SK-N-MC (cell line): ENCODE measurements around the gene POP4.
"Not testable (repeated sequence)": the region's sequence is repeated elsewhere in the genome, so short reads cannot be mapped to it uniquely, and the experiment has no call there.

Source experiments
- DNase-seq: peaks from one replicate; pipeline ENCODE4 v3.0.0-alpha.2; 2011; ENCODE audit warnings: low read depth, low spot score
- H3K27ac ChIP-seq: fragments of 200-600 bp; sonication (generic); 2 replicates; pipeline ENCODE4 v1.5.1; 2016; ENCODE audit warnings: mixed run types
- H3K36me3 ChIP-seq: fragments of 200-600 bp; sonication (generic); 2 replicates; pipeline ENCODE4 v1.6.1; 2017; ENCODE audit warnings: antibody characterized with exemption, low read length, mixed read lengths; ENCODE audit not compliant: insufficient read depth
- H3K4me3 ChIP-seq: fragments of 200-600 bp; sonication (generic); 2 replicates; pipeline ENCODE4 v1.5.1; 2016
- H3K9ac ChIP-seq: fragments of 200-600 bp; sonication (generic); 2 replicates; pipeline ENCODE4 v1.8.0; 2017; ENCODE audit warnings: mixed run types, mixed read lengths; ENCODE audit not compliant: insufficient read length
- H3K9me3 ChIP-seq: fragments of 200-600 bp; sonication (generic); 2 replicates; pipeline ENCODE4 v1.6.1; 2017; ENCODE audit warnings: low read depth, mild to moderate bottlenecking, antibody characterized with exemption, low read length, moderate library complexity, mixed read lengths
- EZH2 ChIP-seq: fragments of 200-600 bp; sonication (generic); IDR thresholded peaks from one replicate; pipeline ENCODE4 v1.6.1; 2017; ENCODE audit warnings: antibody characterized with exemption
- FOXP2 ChIP-seq: optimal IDR thresholded peaks from 2 replicates; pipeline ENCODE3; 2011; ENCODE audit warnings: mild to moderate bottlenecking, moderate library complexity; ENCODE audit not compliant: insufficient read depth; ENCODE audit errors: extremely low read length, control extremely low read depth
- POLR2AphosphoS5 ChIP-seq: IDR thresholded peaks from 2 replicates; pipeline ENCODE4 v1.6.1; 2012; ENCODE audit warnings: mild to moderate bottlenecking, low read depth, low read length, borderline replicate concordance

POP4 gene

GRCh38 chr19:29605653-29606419 is at the start of gene POP4:
POP4 (plus strand) TSS chr19:29606283; CDS start chr19:29606319, 36 bp downstream.
- 0 out of 2 replicates have a peak within 1 kb of the TSS, but pooled peaks have one; percentile 7 for H3K27ac ChIP-seq
- H3K36me3 ChIP-seq = peaks cover 12% of the 10 kb centered on the region; the same call in 1 of the 2 replicates
- DNase-seq = peak; percentile 76
- no peaks in the 10 kb centered on the region for H3K9me3 ChIP-seq
- peak; percentile 99 for TF ChIP-seq POLR2AphosphoS5
- TF ChIP-seq FOXP2 = peak; percentile 89
- no peak for TF ChIP-seq EZH2
- peak within 1 kb of the TSS; percentile 86 for H3K4me3 ChIP-seq
- peak within 1 kb of the TSS; percentile 85 for H3K9ac ChIP-seq

GRCh38 chr19:29559110-29559509 is 47.0 kb upstream of the POP4 start:
- not testable (repeated sequence) for H3K27ac ChIP-seq, H3K9me3 ChIP-seq, DNase-seq

GRCh38 chr19:29559743-29560142 is 46.3 kb upstream of the POP4 start:
- Histone ChIP-seq H3K9me3 (no peaks in the 10 kb centered on the region), H3K9ac (no peak overlapping the region), H3K27ac (no peak overlapping the region), H3K36me3 (no peaks in the 10 kb centered on the region), H3K4me3 (no peak overlapping the region)
- no peak for DNase-seq
- TF ChIP-seq FOXP2 (no peak), EZH2 (no peak), POLR2AphosphoS5 (no peak)

More at GRCh38 chr19:29559110-29559509, 47.0 kb upstream of the POP4 start:
- not testable (repeated sequence) for H3K9ac ChIP-seq, H3K36me3 ChIP-seq, H3K4me3 ChIP-seq

GRCh38 chr19:29560313-29561075 is 45.6 kb upstream of the POP4 start:
- Histone ChIP-seq H3K9ac (no peak overlapping the region), H3K27ac (no peak overlapping the region), H3K9me3 (no peaks in the 10 kb centered on the region), H3K36me3 (no peaks in the 10 kb centered on the region), H3K4me3 (no peak overlapping the region)
- no peak for DNase-seq
- TF ChIP-seq EZH2 = no peak
- no peak for TF ChIP-seq FOXP2
- no peak for TF ChIP-seq POLR2AphosphoS5

- DNase-seq = no peak
- Histone ChIP-seq H3K9me3 (no peaks in the 10 kb centered on the region), H3K9ac (no peak overlapping the region), H3K27ac (no peak overlapping the region), H3K4me3 (no peak overlapping the region), H3K36me3 (no peaks in the 10 kb centered on the region)
- no peak for TF ChIP-seq POLR2AphosphoS5
- no peak for TF ChIP-seq EZH2
- no peak for TF ChIP-seq FOXP2
These were observed 44.5 kb upstream of the POP4 start for GRCh38 chr19:29561601-29562000.

- TF ChIP-seq EZH2 = no peak
- TF ChIP-seq POLR2AphosphoS5 = no peak
- TF ChIP-seq FOXP2 = no peak
- H3K9ac ChIP-seq = no peak overlapping the region
- no peaks in the 10 kb centered on the region for H3K9me3 ChIP-seq
- H3K36me3 ChIP-seq = no peaks in the 10 kb centered on the region
- H3K4me3 ChIP-seq = no peak overlapping the region
- no peak overlapping the region for H3K27ac ChIP-seq
- no peak for DNase-seq
These were observed 43.5 kb upstream of the POP4 start for GRCh38 chr19:29562299-29563297.

- TF ChIP-seq FOXP2 = no peak
- no peak for TF ChIP-seq POLR2AphosphoS5
- no peak for TF ChIP-seq EZH2
- no peak for DNase-seq
- no peak overlapping the region for H3K27ac ChIP-seq
- no peaks in the 10 kb centered on the region for H3K9me3 ChIP-seq
- no peaks in the 10 kb centered on the region for H3K36me3 ChIP-seq
- H3K4me3 ChIP-seq = no peak overlapping the region
- no peak overlapping the region for H3K9ac ChIP-seq
These were observed 42.5 kb upstream of the POP4 start for GRCh38 chr19:29563486-29564101.
